Measurements from ENCODE around the gene HPD.

The HPD gene

DNA sequence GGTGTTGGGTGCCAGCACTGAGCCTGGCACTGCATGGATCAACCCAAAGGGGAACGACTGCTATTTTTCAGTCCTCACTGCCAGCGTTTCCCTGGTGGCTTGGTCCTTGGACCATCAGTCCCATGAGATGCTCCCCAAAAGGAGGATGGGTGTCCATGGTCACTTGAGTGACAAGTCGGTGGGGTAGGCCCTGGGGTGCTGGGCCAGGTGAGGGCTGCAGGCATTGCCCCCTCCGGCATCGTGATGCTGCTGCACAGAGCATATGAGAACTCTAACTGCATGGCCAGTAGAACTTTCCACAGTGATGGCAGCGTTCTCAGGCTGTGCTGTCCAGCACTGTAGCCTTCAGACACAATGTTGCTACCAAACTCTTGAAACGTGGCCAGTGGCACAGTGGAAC is 38.6 kb downstream of the HPD start:
- no peak for TF ChIP-seq JUND (IDR thresholded peaks at IDR 0.05; ENCODE audit: low read depth)
- no peak for DNase-seq (ENCODE audit: low read depth in 1 of 2, low spot score in 1 of 2)
- in situ Hi-C loops (cut with HindIII; ENCODE audit: low pct_unique_long_range_greater_than_20kb, low sequenced_read_pairs), result no loop called here

DNA sequence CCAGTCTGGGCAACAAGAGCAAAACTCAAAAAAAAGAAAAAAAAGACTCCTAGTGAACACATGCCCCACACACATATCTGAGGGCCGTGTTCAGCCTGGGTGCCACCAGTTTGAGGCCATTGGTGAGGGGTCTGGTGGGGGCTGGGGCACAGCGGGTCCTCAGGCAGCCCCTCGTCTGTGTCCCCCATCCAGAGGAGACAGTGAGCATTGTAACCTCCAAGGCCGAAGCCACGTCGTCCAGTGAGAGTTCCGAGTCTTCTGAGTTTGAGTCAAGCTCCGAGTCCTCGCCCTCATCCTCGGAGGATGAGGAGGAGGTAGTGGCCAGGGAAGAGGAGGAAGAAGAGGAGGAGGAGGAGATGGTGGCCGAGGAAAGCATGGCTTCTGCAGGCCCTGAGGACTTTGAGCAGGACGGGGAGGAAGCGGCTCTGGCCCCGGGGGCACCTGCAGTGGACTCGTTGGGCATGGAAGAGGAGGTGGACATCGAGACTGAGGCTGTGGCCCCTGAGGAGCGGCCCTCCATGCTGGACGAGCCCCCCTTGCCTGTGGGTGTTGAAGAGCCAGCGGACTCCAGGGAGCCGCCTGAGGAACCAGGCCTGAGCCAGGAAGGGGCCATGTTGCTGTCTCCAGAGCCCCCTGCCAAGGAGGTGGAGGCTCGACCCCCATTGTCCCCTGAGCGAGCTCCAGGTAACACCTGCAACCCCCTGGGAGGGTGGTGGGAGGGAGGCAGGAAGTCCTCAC is 39.3 kb downstream of the HPD start:
- in situ Hi-C loops (cut with HindIII; ENCODE audit: low pct_unique_long_range_greater_than_20kb, low sequenced_read_pairs), result no loop called here
- DNase-seq (ENCODE audit: low read depth in 1 of 2, low spot score in 1 of 2), result no peak
- no peak for TF ChIP-seq JUND (IDR thresholded peaks at IDR 0.05; ENCODE audit: low read depth)

DNA sequence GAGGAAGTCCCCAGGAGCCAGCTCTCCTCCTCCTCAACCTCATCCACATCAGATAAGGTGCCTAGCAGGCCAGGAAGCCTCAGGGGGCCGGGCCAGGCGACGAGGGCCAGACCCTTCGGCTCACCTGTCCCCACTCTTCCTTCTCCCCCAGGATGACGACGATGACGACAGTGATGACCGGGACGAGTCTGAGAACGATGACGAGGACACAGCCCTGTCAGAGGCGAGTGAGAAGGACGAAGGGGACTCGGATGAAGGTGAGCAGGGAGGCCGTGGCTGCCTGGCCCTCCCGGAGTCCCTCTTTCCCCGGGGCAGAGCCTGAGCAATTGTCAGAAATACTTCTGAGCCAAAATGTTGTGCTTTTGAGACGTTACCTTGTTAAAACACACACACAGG is 41.0 kb downstream of the HPD start:
- DNase-seq (ENCODE audit: low read depth in 1 of 2, low spot score in 1 of 2), result no peak
- in situ Hi-C loops (cut with HindIII; ENCODE audit: low pct_unique_long_range_greater_than_20kb, low sequenced_read_pairs), result no loop called here
- no peak for TF ChIP-seq JUND (IDR thresholded peaks at IDR 0.05; ENCODE audit: low read depth)

DNA sequence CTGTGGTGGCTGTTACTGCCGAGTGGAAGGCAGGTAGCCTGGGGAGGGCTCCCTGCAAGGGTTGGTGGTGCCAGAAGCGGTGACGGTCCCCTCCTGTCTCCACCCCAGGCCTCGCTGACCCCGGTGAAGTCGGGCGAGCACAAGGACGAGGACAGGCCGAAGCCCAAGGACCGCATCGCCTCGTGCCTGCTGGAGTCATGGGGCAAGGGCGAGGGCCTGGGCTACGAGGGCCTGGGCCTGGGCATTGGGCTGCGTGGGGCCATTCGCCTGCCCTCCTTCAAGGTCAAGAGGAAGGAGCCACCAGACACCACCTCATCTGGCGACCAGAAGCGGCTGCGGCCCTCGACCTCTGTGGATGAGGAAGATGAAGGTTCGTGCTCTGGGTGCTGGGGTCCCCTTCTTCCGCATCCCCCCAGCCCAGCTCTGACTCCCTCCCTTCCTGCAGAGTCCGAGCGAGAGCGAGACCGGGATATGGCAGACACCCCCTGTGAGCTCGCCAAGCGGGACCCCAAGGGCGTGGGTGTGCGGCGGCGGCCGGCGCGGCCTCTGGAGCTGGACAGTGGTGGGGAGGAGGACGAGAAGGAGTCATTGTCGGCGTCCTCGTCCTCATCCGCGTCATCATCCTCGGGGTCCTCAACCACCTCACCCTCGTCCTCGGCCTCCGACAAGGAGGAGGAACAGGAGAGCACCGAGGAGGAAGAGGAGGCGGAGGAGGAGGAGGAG is 41.6 kb downstream of the HPD start:
- in situ Hi-C loops (cut with HindIII; ENCODE audit: low pct_unique_long_range_greater_than_20kb, low sequenced_read_pairs), result no loop called here
- DNase-seq (ENCODE audit: low read depth in 1 of 2, low spot score in 1 of 2), result no peak
- no peak for TF ChIP-seq JUND (IDR thresholded peaks at IDR 0.05; ENCODE audit: low read depth)

DNA sequence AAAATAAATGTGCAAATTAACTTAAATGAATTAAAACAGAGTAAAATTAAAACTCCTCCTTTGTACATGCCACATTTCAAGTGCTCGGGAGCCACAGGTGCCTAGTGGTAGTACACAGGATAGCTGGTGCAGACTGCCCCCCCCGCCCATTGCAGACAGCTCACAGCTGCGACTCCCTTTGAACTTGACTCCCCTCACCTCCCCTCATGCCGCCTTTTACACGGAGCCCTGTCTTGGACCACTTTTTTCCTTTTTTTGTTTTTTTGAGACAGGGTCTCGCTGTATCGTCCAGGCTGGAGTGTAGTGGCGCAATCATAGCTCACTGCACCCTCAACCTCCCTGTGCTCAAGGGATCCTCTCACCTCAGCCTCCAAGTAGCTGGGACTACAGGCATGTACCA is 43.4 kb downstream of the HPD start:
- no peak for DNase-seq (ENCODE audit: low read depth in 1 of 2, low spot score in 1 of 2)
- no peak for TF ChIP-seq JUND (IDR thresholded peaks at IDR 0.05; ENCODE audit: low read depth)
- in situ Hi-C loops (cut with HindIII; ENCODE audit: low pct_unique_long_range_greater_than_20kb, low sequenced_read_pairs), result no loop called here

GRCh38 chr12:121814429-121815119 is 44.1 kb downstream of the HPD start:
- in situ Hi-C loops (cut with HindIII; ENCODE audit: low pct_unique_long_range_greater_than_20kb, low sequenced_read_pairs), result no loop called here
- no peak for DNase-seq (ENCODE audit: low read depth in 1 of 2, low spot score in 1 of 2)

DNA sequence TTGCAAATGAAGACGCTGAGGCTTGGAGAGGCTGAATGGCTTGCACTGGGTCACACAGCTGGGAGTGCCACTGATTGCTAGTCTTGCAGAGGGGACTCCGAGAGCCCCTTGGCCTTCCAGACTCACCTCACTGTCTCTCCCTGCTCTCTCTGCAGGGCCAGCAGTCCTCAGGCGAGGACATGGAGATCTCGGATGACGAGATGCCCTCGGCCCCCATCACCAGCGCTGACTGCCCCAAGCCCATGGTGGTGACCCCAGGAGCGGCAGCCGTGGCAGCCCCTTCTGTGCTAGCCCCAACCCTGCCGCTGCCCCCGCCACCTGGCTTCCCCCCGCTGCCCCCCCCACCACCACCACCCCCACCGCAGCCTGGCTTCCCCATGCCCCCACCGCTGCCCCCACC is 44.7 kb downstream of the HPD start:
- TF ChIP-seq JUND (IDR thresholded peaks at IDR 0.05; ENCODE audit: low read depth), result no peak
- in situ Hi-C loops (cut with HindIII; ENCODE audit: low pct_unique_long_range_greater_than_20kb, low sequenced_read_pairs), result no loop called here
- no peak for DNase-seq (ENCODE audit: low read depth in 1 of 2, low spot score in 1 of 2)

More at GRCh38 chr12:121814429-121815119, 44.1 kb downstream of the HPD start:
- no peak for TF ChIP-seq JUND (IDR thresholded peaks at IDR 0.05; ENCODE audit: low read depth)

GRCh38 chr12:121812921-121813896 is 45.5 kb downstream of the HPD start:
- TF ChIP-seq JUND (IDR thresholded peaks at IDR 0.05; ENCODE audit: low read depth), result no peak
- DNase-seq (ENCODE audit: low read depth in 1 of 2, low spot score in 1 of 2), result no peak
- in situ Hi-C loops (cut with HindIII; ENCODE audit: low pct_unique_long_range_greater_than_20kb, low sequenced_read_pairs), result no loop called here

GRCh38 chr12:121812320-121812871 is 46.3 kb downstream of the HPD start:
- in situ Hi-C loops (cut with HindIII; ENCODE audit: low pct_unique_long_range_greater_than_20kb, low sequenced_read_pairs), result no loop called here
- peak; percentile 89 to 100 for DNase-seq (ENCODE audit: low read depth in 1 of 2, low spot score in 1 of 2)
- TF ChIP-seq JUND (IDR thresholded peaks at IDR 0.05; ENCODE audit: low read depth), result no peak

GRCh38 chr12:121811434-121812319 is 47.0 kb downstream of the HPD start:
- TF ChIP-seq JUND (IDR thresholded peaks at IDR 0.05; ENCODE audit: low read depth), result no peak
- DNase-seq (ENCODE audit: low read depth in 1 of 2, low spot score in 1 of 2), result peak; percentile 78 to 88
- in situ Hi-C loops (cut with HindIII; ENCODE audit: low pct_unique_long_range_greater_than_20kb, low sequenced_read_pairs), result no loop called here

DNA sequence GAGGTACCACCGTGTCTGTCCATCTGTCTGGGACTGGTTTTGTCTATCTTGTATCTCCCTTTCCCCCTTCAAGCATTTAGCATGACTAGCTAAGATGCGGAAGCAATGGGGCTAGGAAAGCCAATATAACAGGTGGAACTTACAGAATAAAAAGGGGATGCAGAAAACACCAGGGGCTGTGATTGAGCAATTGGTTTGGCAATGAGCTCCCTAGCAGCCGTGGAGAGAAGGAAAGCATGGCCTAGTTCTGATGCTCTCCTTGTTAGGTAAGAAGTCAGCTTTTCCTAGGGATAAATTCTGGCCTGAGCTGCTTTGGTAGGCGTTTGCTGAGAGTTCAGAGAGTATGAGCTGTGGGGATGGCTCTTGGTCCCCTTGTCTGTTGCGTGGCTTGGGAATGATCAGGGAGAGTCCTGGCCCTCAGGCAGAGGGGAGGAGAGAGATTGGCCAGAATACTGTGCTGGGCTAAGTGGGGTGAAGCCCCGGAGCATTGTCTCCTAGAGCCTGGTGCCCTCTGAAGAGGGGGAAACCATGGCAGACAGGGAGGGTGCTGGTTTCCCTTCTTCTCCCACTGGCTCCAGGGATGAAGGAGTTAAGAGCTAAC is 47.7 kb downstream of the HPD start:
- in situ Hi-C loops (cut with HindIII; ENCODE audit: low pct_unique_long_range_greater_than_20kb, low sequenced_read_pairs), result no loop called here
- TF ChIP-seq JUND (IDR thresholded peaks at IDR 0.05; ENCODE audit: low read depth), result no peak
- DNase-seq (ENCODE audit: low read depth in 1 of 2, low spot score in 1 of 2), result no peak

Data from T47D (cell line).